ENCODE results near the gene CDYL. TPM values are rescaled to one million over a fixed set of nuclear protein-coding genes. Genes with fewer than 3 reads are reported as not detected.

Gene CDYL
- polyA plus RNA-seq, 1 experiment: 21.9 TPM

GRCh38 chr6:4888841-4889240 lies 112.6 kb downstream of the CDYL start:
- Histone ChIP-seq H3K36me3 (ENCODE audit: control insufficient read depth, insufficient read depth, low read length) (peaks cover 2% of the 10 kb centered on the region; the same call in 1 of the 2 replicates), H3K27me3 (ENCODE audit: control insufficient read depth, insufficient read depth, low read length) (no peaks in the 10 kb centered on the region), H3K4me3 (ENCODE audit: low read depth, low read length) (no peak overlapping the region)
- CTCF ChIA-PET: no interaction called here
- POLR2A ChIA-PET: interaction anchor here (0.7 kb wide), 1 partner anchor 118 kb away, joined by 6 read pairs; no protein-coding TSS in a partner anchor
- no peak for TF ChIP-seq CTCF (IDR thresholded peaks at IDR 0.05; ENCODE audit: insufficient read depth, low read depth, low read length)
- no peak for DNase-seq (ENCODE audit: low read depth)

- H3K4me3 ChIP-seq (ENCODE audit: low read depth, low read length): no peak overlapping the region
- no peak for DNase-seq (ENCODE audit: low read depth)
- H3K36me3 ChIP-seq (ENCODE audit: control insufficient read depth, insufficient read depth, low read length): peaks cover 2% of the 10 kb centered on the region
- H3K27me3 ChIP-seq (ENCODE audit: control insufficient read depth, insufficient read depth, low read length): no peaks in the 10 kb centered on the region
- ChIA-PET CTCF (no interaction called here), POLR2A (interaction anchor here (0.7 kb wide), 1 partner anchor 119 kb away, joined by 6 read pairs; no protein-coding TSS in a partner anchor)
- no peak for TF ChIP-seq CTCF (IDR thresholded peaks at IDR 0.05; ENCODE audit: insufficient read depth, low read depth, low read length)
Measured at GRCh38 chr6:4889701-4890100, 113.5 kb downstream of the CDYL start.

- H3K4me3 ChIP-seq (ENCODE audit: low read depth, low read length): no peak overlapping the region
- DNase-seq (ENCODE audit: low read depth): no peak
- TF ChIP-seq CTCF (IDR thresholded peaks at IDR 0.05; ENCODE audit: insufficient read depth, low read depth, low read length): no peak
- peaks cover 2% of the 10 kb centered on the region for H3K36me3 ChIP-seq (ENCODE audit: control insufficient read depth, insufficient read depth, low read length)
- H3K27me3 ChIP-seq (ENCODE audit: control insufficient read depth, insufficient read depth, low read length): no peaks in the 10 kb centered on the region
- ChIA-PET POLR2A (no interaction called here), CTCF (no interaction called here)
Measured at GRCh38 chr6:4890191-4890590, 114.0 kb downstream of the CDYL start.

- POLR2A ChIA-PET: no interaction called here
- H3K4me3 ChIP-seq (ENCODE audit: low read depth, low read length): no peak overlapping the region
- no peak for DNase-seq (ENCODE audit: low read depth)
- no peak for TF ChIP-seq CTCF (IDR thresholded peaks at IDR 0.05; ENCODE audit: insufficient read depth, low read depth, low read length)
- H3K27me3 ChIP-seq (ENCODE audit: control insufficient read depth, insufficient read depth, low read length): no peaks in the 10 kb centered on the region
- CTCF ChIA-PET: no interaction called here
- peaks cover 2% of the 10 kb centered on the region for H3K36me3 ChIP-seq (ENCODE audit: control insufficient read depth, insufficient read depth, low read length)
Measured at GRCh38 chr6:4890627-4891026, 114.4 kb downstream of the CDYL start.

- no peak overlapping the region for H3K4me3 ChIP-seq (ENCODE audit: low read depth, low read length)
- H3K27me3 ChIP-seq (ENCODE audit: control insufficient read depth, insufficient read depth, low read length): no peaks in the 10 kb centered on the region
- ChIA-PET POLR2A (no interaction called here), CTCF (no interaction called here)
- TF ChIP-seq CTCF (IDR thresholded peaks at IDR 0.05; ENCODE audit: insufficient read depth, low read depth, low read length): no peak
- no peak for DNase-seq (ENCODE audit: low read depth)
- H3K36me3 ChIP-seq (ENCODE audit: control insufficient read depth, insufficient read depth, low read length): peaks cover 2% of the 10 kb centered on the region
Measured at GRCh38 chr6:4891141-4891540, 114.9 kb downstream of the CDYL start.
